MV-4-11 (cell line): ENCODE results near the gene UNC5B.
A peak's percentile ranks its signal among the peaks of the same experiment; 100 is the strongest.

ENCODE experiments used
- DNase-seq: peaks from one replicate; lab custom pipeline; 2025; lab: John Stamatoyannopoulos, UW

Gene UNC5B

DNA sequence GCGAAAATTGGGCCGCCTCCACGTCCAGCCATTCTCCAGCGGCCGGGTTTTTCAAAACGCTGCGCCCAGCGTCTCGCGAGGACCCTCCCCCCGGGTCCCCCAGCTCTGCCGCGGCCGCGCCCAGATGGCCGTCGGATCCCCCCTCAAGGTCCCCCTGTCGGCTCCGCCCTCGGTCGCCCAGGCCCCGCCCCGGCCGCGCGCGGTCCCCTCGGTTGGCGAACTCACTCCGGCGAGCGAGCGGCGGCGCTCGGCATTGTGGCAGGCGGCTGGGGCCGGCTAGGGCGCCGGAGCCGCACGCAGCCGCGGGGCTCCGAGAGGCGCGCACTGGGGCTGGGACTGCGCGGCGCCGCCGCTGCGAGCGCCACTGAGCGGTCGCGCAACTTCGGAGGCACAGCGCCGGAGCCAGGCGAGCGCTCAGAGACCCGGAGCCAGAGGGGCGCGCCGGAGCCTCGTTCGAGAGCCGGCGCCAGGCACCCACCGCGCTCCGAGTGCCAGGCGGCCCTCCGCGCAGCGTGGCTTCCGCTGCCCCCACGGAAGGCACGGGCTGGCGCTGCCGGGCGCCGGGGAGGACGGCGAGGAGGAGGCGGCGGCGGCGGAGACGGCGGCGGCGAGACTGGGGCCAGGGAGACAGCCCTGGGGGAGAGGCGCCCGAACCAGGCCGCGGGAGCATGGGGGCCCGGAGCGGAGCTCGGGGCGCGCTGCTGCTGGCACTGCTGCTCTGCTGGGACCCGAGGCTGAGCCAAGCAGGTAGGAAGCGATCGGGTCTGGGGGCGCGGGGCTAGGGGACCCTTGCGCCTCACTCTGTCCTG lies at the start of gene UNC5B:
Gene UNC5B, plus strand, starts transcription at position 253 of the 809 bp plus-strand sequence. Its CDS starts 416 bp downstream, at position 669.
- peak; percentile 72 for DNase-seq

DNA sequence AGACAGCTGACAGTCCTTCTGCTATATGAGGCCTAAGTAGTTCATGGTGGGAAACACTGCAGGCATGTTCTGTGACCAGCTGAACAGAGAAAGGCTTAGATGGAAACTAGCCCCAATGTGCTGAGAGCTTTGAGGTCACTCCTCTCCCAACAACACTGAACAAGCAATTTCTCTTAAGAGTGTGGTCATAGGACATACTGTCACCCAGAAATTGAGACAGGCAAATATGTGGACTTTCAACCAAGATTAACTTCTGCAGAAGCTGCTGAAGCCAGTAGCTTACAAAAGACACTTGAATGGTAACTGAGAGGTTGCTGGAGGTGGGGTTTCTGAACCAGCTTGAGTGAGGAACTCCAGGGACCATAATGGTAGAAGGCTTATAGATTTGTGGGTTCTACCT lies 38.9 kb upstream of the UNC5B start:
- DNase-seq, result no peak

DNA sequence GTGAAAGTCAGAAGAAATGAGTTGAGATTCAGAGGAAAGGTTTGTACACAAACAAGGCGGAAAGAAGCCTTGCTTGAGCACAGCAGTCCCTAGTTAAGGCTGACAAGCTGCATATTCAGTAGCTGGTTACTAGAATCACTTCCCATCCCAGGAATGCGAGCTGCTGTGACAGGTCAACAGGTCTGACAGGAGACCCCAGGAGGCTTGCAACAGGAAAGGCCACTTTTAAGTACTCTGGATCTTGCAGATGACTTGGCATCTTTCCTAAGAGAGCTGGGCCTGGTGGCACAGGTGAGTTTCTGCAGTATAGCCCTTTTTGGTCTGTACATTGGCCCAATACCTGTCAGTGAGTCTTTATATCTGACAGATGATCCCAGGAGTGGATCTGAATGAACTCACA lies 35.7 kb upstream of the UNC5B start:
- no peak for DNase-seq

DNA sequence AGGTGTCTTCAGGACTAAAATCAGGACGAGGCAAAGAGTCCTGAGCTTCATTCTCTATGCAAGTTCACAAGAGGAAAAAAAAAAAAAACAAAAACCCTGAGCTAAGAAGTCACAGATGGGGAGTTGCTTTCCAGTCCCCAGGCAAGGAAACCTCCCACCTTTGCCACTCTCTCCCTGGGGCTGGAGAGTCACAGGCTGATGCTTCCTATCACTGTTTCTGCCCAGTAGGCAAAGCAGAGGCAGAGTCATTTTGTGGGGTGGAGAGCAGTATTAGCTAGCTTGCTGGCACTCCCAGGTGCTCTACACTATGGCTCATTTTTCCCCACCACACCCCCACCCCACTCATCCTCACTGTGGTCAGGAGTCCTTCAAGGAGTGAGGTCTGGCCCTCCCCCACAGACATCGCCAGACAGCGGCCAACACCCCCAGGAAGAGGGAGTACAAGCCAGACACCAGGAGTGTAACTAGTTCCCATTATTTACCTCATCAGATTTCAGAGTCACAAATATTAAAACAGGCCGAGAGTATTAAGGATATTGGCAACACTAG lies 34.6 kb upstream of the UNC5B start:
- DNase-seq, result no peak

DNA sequence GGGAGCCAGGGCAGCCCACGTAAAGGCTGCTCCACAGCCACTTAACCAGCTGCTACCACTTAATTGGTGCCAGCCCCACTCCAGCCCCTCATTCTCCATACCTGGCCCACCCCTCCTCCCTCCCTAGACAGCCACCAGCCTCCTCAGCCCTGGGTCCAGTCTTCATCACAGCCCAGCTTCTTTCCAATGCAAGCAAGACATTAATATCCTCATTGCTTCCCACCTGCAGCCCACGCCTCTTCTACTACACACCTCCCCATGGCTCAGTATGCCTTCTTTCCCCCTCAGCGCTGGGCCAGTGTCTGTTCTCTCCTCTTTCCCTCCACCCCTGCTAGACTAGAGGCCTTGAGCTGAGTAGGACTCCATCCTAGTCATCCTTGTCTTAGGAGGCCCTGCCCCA lies 33.5 kb upstream of the UNC5B start:
- DNase-seq, result no peak

DNA sequence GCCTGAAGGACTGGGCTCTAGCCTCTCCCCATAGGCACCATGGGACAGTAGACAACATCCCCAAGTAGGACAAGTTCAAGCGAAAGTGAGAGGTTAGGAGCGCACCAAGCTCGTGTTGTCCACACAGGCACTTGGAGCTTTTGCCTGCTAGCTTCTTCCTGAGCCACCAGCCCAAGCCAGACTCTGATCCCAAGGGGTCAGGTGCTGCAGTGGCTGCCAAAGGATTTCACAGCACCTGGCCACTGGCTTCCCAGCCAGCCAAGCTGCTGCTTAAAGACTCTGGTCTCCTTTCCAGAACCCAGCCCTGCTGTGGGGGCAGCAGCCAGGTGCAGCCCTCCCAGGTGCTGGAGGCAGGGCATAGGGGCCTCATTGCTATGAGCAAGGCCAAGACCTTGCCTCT lies 33.0 kb upstream of the UNC5B start:
- DNase-seq, result no peak

DNA sequence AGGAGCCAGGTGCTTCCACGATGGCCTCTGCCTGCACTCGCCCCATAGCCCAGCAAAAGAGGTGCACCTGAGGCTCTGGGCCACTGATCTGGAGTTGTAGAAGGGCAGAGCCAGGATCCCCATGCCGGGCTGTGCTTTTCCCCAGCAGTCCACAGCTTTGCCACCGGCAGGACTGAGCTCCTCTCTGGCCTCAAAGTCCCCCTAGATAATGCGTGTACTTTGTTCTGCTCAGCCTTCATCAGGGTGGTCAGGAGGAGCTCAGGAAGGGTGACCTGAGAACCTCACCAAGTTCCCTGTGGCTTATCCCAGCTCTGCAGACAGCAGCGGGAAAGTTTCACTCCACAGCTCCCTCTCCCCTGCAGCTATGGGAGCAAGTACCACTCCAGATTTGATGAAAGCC lies 27.9 kb upstream of the UNC5B start:
- no peak for DNase-seq

DNA sequence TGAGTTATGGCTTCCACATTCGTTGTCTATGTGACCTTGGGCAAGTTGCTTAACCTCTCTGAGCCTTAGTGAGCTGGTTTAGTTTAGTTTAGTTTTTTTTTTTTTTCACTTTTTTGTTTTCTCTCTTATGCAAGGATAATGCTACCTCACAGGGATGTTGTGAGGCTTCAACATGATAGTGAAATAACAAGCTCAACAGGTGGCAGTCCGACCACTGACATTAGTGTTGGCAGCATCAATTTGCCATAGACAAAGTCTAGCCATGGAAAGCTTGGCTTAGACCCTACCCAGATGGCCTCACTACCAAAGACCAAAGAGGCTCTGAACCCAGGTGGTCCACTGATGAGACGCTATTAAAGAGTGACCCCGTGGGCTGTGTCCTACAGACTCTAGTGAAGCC lies 27.2 kb upstream of the UNC5B start:
- no peak for DNase-seq

DNA sequence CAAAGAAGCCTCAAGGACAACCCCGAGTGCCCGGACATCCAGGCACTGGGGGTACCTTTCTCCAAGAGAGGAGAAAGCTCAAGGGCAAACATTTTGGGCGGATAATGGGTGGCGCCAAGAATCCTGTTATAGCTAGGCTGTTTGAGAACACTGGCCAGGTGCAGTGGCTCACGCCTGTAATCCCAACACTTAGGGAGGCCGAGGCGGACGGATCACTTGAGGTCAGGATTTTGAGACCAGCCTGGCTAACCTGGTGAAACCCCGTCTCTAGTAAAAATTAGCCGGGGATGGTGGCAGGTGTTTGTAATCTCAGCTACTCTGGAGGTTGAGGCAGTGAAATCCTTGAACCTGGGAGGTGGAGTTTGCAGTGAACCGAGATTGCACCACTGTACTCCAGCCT lies 25.2 kb upstream of the UNC5B start:
- no peak for DNase-seq

DNA sequence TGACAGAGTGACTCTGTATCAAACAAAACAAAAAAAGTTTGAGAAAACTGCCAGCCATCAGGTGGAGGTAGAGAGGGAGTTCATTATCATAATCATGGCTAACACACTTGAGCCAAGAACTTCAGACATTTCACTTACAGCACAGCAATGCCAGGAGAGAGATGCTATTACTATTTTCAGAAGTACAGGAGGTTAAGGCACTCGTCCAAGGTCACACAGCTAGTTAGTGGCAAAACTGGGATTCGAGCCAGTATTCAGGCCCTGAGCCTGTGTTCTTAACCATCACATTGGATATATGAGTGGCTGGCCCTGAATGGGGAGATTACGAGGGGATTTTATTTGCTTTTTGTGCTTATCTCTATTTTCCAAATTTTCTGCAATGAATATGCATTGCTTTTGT lies 24.8 kb upstream of the UNC5B start:
- DNase-seq, result no peak

DNA sequence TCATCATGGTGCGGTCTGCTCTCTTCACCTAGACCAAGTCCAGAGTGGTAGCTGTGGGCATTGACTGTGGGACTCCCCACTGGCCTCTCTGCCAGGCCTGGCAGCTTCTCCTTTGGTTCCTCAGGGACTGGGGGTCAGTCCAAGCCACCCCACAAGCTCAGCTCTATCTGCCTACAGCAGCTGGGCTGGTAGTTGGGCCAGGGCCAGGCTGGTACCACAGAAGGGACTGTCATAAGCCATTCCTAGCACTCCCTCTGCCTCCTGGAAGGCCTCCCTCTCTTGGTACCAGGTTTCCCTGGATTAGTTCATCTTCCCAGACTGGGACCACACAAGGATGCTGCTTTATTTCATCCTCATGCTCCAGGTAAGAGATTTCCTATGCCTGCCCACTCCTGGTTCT lies 24.2 kb upstream of the UNC5B start:
- no peak for DNase-seq

DNA sequence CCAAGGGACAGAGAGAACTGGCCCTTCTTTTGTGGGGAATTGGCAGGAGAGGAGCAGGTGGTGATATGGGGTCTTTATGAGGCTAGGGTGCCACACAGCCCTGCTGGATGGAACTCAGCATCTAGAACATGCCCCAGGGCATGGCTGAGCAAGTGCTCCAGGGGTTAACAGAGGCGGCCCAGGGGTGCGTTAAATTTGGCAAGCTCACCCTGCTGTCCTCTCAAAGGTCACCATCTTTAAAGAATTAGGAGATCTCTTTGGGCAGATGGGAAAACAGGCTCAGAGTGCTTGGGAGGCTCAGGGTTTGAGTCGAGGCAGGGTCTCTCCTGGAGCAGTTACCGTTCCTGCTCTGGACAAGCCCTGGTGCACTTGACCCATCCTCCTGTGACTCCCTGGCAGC lies 21.4 kb upstream of the UNC5B start:
- DNase-seq, result no peak

DNA sequence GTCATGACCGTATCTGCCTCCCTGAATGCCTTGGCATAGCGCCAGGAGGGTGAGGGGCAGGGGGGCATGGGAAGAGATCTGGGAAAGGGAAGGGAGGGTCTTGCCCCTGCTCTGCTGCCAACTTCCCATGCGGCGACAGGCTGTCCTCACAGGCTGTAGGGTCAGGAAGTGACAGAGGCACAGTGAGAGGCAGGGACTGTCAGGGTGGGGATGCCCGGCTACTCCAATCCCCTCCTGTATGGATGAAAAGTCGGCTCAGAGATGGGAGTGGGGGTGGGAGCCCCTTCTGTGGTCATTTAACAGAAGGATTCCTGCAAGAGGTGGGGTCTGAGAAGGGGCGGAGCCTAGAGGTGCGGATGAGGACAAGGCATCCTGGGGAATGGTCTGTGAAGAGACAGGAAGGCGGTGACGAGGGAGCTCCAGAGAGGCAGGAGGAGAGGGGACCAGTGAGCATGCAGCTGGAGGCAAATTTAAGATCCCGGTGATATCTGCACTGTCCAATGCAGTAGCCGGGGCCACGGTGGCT lies 20.8 kb upstream of the UNC5B start:
- no peak for DNase-seq

DNA sequence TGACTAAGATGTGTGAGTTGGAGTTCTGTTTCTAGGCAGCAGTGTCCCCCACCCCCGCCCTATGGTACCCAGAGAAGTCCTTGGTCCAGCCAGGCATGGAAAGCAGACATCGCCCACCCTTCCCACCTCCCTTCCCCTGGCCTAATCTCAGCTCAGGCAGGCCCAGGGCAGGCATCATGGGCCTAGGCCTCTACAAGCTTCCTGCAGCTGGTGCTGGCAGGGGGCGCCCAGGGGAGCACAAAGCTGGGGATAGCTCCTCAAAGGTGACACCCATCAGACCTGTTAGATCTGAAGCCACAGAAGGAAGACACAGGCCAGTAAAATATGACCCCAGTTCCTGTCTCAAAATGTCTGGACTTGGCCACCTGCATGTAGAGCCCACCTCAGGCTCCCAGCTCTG lies 18.9 kb upstream of the UNC5B start:
- no peak for DNase-seq

DNA sequence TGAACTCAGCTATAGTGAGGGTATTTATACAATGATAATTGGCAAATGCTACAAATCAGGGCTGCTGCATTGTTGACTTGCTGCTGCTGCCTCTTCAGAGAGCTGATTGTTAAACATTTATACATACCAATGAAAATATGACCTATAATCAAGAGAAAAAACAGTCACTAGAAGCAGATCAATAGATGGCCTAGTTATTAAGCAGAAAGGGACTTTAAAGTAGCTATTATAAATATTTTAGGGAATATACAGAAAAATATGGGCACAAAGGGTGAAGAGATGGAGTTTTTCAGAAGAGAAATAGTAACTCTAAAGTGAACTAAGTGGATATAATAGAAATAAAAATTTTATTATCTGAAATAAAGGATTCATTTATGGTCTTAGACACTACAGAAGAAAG lies 14.4 kb upstream of the UNC5B start:
- DNase-seq, result no peak

DNA sequence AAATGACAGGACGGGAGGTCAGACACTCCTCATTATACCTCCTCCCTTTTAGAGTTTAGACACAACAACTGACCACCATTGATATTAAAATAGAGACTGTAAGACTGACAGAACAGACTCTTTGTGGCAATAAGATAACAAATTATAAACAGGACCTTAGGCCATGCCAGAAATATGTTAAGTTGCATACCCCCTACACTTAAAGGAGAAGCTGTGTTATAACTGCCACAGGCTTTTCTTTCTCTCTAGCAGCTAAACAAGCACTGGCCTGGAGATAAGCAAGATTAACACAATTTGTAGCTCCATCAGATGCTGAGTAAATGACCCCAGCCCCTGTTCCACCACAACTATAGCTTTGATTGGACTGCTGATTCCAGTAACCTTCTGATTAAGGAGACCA lies 10.5 kb upstream of the UNC5B start:
- DNase-seq, result no peak

DNA sequence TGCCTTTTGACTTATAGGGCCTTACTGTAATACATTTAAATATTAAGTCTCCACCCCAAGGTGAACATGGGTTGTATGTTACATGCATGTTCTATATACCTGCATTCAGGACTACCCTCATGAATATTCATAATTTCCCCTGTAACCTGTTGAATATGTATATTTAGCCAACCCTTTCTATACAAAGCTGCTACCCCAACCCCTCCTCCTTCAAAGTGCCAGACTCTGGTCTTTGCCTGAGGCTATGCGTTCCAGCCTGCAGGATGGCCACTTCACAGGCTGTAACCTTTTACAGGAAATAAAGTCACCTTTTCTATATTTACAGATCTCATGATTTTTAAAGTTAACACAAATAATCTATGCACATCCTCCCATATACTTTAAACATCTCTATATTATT lies 10.1 kb upstream of the UNC5B start:
- DNase-seq, result no peak

DNA sequence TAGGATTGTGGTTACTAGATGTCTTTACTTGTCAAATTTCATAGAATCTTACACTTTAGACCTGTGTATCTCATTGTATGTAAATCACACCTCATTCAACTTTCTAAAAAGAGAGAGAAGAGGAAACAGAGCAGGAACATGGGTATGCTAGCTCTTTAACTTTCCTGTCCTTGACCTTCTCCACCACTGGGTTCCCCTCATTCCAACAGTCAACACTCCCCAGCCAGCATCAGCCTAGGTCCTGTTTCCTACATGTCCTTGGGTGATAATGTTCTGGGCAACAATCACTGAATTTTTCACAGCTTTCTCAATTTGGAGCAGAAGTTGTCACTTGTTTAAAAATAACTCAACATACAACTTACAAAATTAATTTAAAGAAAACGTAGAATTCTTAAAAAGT lies 9.2 kb upstream of the UNC5B start:
- DNase-seq, result no peak

DNA sequence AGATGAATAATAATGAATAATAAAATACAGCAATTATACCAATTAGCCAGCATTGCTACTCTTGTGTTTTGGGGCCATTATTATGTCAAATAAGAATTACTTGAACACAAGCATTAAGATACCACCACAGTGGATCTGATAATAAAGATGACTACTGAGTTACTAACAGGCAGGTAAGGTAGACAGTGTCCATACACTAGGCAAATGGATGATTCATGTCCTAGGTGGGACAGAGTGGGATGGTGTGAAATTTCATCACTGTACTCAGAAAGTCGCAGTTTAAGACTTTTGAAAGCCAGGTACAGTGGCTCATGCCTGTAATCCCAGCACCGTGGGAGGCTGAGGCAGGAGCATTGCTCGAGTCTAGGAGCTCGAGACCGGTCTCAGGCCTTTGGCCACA lies 8.7 kb upstream of the UNC5B start:
- no peak for DNase-seq

DNA sequence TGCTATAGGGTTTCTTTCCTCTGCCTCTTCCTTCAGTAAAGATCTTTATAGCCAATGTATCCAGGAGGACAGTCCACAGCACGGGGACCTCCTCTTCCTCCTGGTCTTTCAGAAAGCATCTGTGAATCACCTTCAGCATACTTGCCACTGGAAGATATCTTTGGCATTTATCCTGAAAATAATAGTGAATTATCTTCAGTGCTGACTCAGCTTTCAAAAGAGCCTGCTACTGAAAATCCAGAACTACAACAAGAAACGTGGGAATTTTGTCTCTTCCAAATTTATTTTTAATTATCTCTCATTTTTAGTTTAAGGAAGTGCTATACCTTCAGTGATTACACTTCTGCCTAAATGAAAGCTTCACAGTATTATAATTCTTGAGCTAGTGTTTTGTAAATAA lies 7.6 kb upstream of the UNC5B start:
- DNase-seq, result no peak

DNA sequence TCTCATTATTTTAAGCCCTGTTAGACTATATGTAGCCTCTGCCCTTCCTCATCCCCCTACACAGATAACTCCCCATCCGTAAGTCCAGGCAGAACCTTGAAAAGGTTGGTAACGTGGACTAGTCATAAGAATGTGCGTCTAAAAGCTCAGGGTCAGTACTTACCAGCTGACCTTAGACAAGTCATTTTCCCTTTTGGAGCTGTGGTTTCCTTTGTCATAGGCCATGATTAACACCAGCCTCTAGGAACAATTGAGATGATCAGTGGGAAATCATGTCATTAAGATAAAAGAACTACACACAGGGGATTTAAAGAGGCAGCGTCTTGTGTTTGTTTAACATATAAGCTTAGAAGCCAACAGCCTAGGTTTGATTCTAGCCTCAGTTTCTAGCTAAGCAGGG lies 6.9 kb upstream of the UNC5B start:
- DNase-seq, result no peak

DNA sequence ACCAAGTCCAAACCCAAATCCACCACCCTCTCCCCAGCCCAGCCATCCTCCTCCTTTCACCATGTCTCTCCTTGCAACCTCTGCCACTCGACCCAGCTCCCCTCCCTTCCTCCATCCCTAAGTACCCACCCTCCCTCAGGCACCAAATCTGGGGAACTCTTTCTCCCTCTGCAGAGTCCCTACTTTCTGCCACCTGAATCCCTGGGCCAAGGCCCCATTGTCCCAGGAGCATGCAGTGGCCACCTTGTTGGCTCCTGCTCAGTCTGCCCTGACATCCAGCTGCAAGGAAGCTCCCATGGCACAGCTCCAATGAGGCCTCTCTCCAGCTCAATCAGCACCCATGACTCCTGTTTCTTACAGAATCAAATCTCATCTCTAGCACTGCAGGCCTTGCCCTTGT lies 5.5 kb upstream of the UNC5B start:
- no peak for DNase-seq

DNA sequence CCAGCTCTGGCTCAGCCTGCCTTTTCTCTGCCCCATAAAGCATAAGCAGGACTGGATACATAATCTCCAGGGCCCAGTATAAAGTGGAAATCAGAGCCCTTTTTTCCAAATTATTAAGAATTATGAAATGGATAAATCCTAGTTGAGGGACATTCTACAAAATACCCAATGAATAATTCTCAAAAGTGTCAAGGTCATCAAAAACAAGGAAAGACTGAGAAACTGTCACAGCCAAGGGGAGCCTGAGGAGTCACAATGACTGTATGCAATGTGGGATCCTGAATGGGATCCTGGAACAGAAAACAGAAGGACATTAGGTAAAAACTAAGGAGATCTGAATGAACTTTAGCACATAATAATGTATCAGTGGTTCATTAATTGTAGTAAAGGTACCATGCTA lies 4.8 kb upstream of the UNC5B start:
- DNase-seq, result no peak

DNA sequence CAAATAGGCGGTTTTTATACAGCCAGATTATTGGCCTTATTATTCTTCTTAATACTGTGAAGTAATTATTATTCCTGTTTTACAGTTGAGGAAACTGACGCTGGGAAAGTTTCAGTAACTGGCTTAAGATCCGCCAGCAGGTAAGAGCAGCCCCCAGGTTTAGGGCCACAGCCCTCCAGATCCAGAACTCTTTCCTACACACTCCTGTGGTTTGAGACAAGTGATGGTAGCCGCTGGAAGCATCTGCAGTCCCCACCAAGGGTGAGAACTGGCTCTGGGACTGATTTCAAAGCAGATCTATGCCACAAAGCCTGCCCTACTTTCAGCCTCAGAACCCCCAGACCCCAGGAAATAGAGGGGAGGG lies 3.0 kb upstream of the UNC5B start:
- no peak for DNase-seq
